ENCODE results near the gene TBC1D22B. TPM values are rescaled to one million over a fixed set of nuclear protein-coding genes. Genes with fewer than 3 reads are reported as not detected.

The TBC1D22B gene
- total and polyA plus RNA-seq, 2 of the 13 experiments (the other 11 are each of a cell fraction or from before 2014, with no cell fraction given) = 9.7 to 12.9 TPM

- Histone ChIP-seq H4K20me1 (ENCODE audit: insufficient read depth, low read length) (no peaks in the 10 kb centered on the region), H3K79me2 (ENCODE audit: insufficient read depth, low read length) (peaks cover 12% of the 10 kb centered on the region), H3K27ac (ENCODE audit: extremely low read length, insufficient read depth, low read length) (no peak overlapping the region), H3K9me3 (ENCODE audit: low read length) (no peaks in the 10 kb centered on the region), H3K4me1 (ENCODE audit: insufficient read depth, low read length) (no peaks in the 10 kb centered on the region), H3K9ac (ENCODE audit: insufficient read depth, low read depth, low read length) (no peak overlapping the region), H3K36me3 (replicated peaks in 1 of 2; ENCODE audit: control insufficient read depth in 1 of 2, insufficient read depth in 2 of 2, low read length in 2 of 2) (peaks cover 28 to 57% of the 10 kb centered on the region in 2 experiments), H3K4me2 (ENCODE audit: low read depth, low read length) (no peak overlapping the region), H2AFZ (ENCODE audit: low read length) (no peak overlapping the region), H3K27me3 (ENCODE audit: control insufficient read depth in 1 of 2, insufficient read depth in 2 of 2, low read length in 2 of 2) (no peaks in the 10 kb centered on the region), H3K4me3 (replicated peaks in 1 of 3; ENCODE audit: insufficient read depth in 1 of 3, low read depth in 2 of 3, low read length in 3 of 3) (no peak overlapping the region)
- 93% methylated on average over 9 of the region's 9 CpGs for WGBS (ENCODE audit: low lambda C conversion rate)
- ChIA-PET POLR2A (no interaction called here), CTCF (ENCODE audit: low intra/inter-chr PET ratio, low total read pairs) (no interaction called here)
- ATAC-seq (no peak), DNase-seq (ENCODE audit: low spot score) (no peak), FAIRE-seq (no peak)
- no TSS peak for BruUV-seq (replicated peaks)
- intact Hi-C loops (cut with micrococcal nuclease; ENCODE audit: unreplicated experiment) (no loop called here), in situ Hi-C loops (cut with HindIII; ENCODE audit: extremely low pct_ligation_motif_present, low pct_unique_long_range_greater_than_20kb) (no loop called here)
- TF ChIP-seq CEBPB (IDR thresholded peaks at IDR 0.05; ENCODE audit: borderline replicate concordance, low read depth, low read length) (0 out of 2 replicates have a peak, but pooled peaks have one; percentile 0), SMAD1 (CRISPR knock-in tag; IDR thresholded peaks at IDR 0.05; ENCODE audit: borderline replicate concordance, low read depth) (no peak)
These were observed 22.0 kb downstream of the TBC1D22B start for GRCh38 chr6:37279366-37280134.

GRCh38 chr6:37280162-37280887, 22.8 kb downstream of the TBC1D22B start:
- in situ Hi-C loops (cut with HindIII; ENCODE audit: extremely low pct_ligation_motif_present, low pct_unique_long_range_greater_than_20kb) = no loop called here

More at GRCh38 chr6:37280162-37280887, 22.8 kb downstream of the TBC1D22B start:
- Histone ChIP-seq H3K4me2 (ENCODE audit: low read depth, low read length) (no peak overlapping the region), H3K27me3 (ENCODE audit: control insufficient read depth in 1 of 2, insufficient read depth in 2 of 2, low read length in 2 of 2) (no peaks in the 10 kb centered on the region), H3K9ac (ENCODE audit: insufficient read depth, low read depth, low read length) (no peak overlapping the region), H3K79me2 (ENCODE audit: insufficient read depth, low read length) (peaks cover 8% of the 10 kb centered on the region), H3K4me3 (replicated peaks in 1 of 3; ENCODE audit: insufficient read depth in 1 of 3, low read depth in 2 of 3, low read length in 3 of 3) (no peak overlapping the region), H3K9me3 (ENCODE audit: low read length) (no peaks in the 10 kb centered on the region), H2AFZ (ENCODE audit: low read length) (no peak overlapping the region), H3K36me3 (replicated peaks in 1 of 2; ENCODE audit: control insufficient read depth in 1 of 2, insufficient read depth in 2 of 2, low read length in 2 of 2) (peaks cover 35 to 62% of the 10 kb centered on the region in 2 experiments), H3K4me1 (ENCODE audit: insufficient read depth, low read length) (no peaks in the 10 kb centered on the region), H3K27ac (ENCODE audit: extremely low read length, insufficient read depth, low read length) (no peak overlapping the region), H4K20me1 (ENCODE audit: insufficient read depth, low read length) (no peaks in the 10 kb centered on the region)
- no peak for TF ChIP-seq ZNF20 (CRISPR knock-in tag; IDR thresholded peaks at IDR 0.05)
- TF ChIP-seq ZNF367 (CRISPR knock-in tag; IDR thresholded peaks at IDR 0.05; ENCODE audit: borderline replicate concordance) = no peak
- TF ChIP-seq MED13 (CRISPR knock-in tag; IDR thresholded peaks at IDR 0.05) = no peak
- no peak for TF ChIP-seq FOSL2 (CRISPR knock-in tag; IDR thresholded peaks at IDR 0.05)
- TF ChIP-seq PAWR (CRISPR knock-in tag; IDR thresholded peaks at IDR 0.05; ENCODE audit: borderline replicate concordance) = no peak
- ChIA-PET CTCF (ENCODE audit: low intra/inter-chr PET ratio, low total read pairs) (no interaction called here), POLR2A (no interaction called here)
- ATAC-seq (no peak), FAIRE-seq (no peak), DNase-seq (ENCODE audit: low spot score) (no peak)
- intact Hi-C loops (cut with micrococcal nuclease; ENCODE audit: unreplicated experiment) = no loop called here
- WGBS (ENCODE audit: low lambda C conversion rate) = 95% methylated on average over 6 of the region's 8 CpGs
- no TSS peak for BruUV-seq (replicated peaks)

All from HepG2 (cell line).